ENCODE results near the gene COPA. TPM values are rescaled to one million over a fixed set of nuclear protein-coding genes. Genes with fewer than 3 reads are reported as not detected.
A peak's percentile ranks its signal among the peaks of the same experiment; 100 is the strongest.

Gene COPA
- total and polyA plus RNA-seq, 9 donors = 109 to 154 (median 129) TPM

DNA sequence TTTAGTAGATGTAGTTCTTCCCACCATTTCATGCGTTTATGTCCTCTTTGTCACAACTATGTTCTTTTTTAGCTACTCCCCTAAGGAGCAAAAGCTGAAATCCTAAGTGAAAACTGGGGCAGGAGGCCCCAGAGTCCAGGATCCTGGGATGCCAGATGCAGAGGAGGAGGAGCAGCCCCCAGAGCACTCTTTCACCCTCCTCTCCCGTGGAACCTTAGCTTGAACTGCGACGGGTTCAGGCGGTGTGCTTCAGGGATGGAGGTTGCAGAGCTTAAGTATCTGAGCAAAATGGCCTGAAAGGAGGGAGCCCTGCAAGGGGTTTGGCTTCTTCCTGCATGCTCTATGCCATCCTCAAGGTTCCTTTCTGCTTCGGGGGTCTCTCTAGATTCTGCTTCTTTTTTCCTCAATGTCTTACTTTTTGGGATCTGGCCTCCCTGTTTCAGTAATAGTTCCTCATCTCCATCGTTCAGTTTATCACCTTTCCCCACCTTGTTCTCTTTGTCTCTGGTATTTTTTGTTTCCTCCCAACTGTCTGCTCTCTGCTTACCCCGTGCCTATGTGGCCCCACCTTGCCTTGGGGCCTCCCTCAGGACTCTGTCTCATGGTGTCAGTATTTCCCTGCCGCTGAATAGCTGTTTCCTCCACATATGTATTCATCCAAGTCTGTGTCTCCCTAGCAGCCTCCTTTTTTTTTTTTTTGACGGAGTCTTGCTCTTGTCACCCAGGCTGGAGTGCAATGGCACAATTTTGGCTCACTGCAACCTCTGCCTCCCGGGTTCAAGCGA lies 21.1 kb upstream of the COPA start:
- Histone ChIP-seq H3K9me3 (replicated peaks; ENCODE audit: control insufficient read depth, low read depth, low read length) (no peaks in the 10 kb centered on the region), H3K27me3 (ENCODE audit: control insufficient read depth, insufficient read depth, low read length) (peaks cover 4% of the 10 kb centered on the region), H3K27ac (ENCODE audit: low read length) (no peak overlapping the region), H3K36me3 (ENCODE audit: control insufficient read depth, insufficient read depth, low read length) (peaks cover 11% of the 10 kb centered on the region), H3K4me3 (ENCODE audit: low read length) (no peak overlapping the region), H3K4me1 (ENCODE audit: control insufficient read depth, insufficient read depth, low read length) (peaks cover 30% of the 10 kb centered on the region)
- DNase-seq = no peak
- WGBS (ENCODE audit: insufficient coverage) = 50% methylated on average over 3 of the region's 12 CpGs

DNA sequence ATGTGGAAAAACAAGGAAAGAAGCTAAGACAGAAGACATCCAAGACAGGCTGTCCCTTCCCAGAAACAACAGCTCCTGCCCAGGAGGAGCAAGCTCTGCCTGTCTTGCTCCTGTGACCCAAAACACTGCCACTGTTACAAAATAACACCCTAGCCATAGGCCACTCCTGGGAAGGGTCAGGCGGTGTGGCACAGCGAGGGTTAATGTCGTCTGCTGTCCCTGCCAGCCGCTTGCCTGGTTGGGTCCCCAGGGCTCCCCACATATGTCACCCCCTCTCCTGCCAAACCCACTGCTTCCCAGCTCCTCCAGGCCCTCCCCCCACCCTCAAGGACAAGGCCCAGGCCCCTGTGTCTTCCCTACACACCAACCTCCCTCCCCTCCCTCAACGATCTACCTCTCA lies 20.0 kb upstream of the COPA start:
- Histone ChIP-seq H3K27me3 (ENCODE audit: control insufficient read depth, insufficient read depth, low read length) (no peaks in the 10 kb centered on the region), H3K4me3 (ENCODE audit: low read length) (no peak overlapping the region), H3K36me3 (ENCODE audit: control insufficient read depth, insufficient read depth, low read length) (peaks cover 20% of the 10 kb centered on the region), H3K27ac (ENCODE audit: low read length) (no peak overlapping the region), H3K9me3 (replicated peaks; ENCODE audit: control insufficient read depth, low read depth, low read length) (no peaks in the 10 kb centered on the region), H3K4me1 (ENCODE audit: control insufficient read depth, insufficient read depth, low read length) (peaks cover 30% of the 10 kb centered on the region)
- no peak for DNase-seq
- 36% methylated on average over 4 of the region's 5 CpGs for WGBS (ENCODE audit: insufficient coverage)

DNA sequence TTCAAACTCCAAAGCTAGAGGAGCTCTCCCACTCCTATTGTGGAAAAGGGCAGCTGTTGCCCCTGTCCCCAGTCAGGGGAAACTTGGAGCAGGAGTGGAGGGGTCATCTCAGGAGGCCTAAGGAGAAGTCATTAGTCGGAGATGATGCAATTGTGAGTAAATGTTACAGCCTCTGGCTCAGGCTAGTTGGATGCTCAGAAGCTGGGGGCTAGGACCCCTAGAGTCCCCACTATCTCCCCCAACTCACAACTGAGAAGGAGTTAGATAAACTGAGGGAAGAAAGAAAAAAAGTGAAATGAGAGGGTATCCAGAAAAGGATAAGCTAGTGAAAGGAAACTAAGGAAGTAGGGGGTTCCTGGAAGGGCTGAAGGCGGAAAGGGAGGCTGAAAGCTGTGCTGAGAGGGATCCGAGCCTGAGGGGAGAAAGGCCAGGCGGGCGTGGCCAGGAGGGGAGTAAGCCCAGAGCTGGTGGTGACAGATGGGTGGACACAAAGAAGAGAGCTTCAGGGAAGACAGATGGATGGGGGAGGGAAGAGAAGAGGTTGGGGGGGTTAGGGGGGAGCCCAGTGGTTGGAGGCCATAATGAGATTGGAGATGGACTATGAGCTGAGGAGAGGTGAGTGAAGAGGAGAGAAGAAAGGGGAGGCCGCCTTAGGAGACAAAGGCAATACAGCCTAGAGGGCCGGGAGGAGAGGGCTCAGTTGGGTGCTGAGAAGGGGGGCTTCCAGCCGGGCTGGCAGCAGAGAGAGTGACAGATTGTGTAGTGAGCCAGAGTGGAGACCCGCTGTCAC lies 19.3 kb upstream of the COPA start:
- no peak for DNase-seq
- no peaks in the 10 kb centered on the region for H3K9me3 ChIP-seq (replicated peaks; ENCODE audit: control insufficient read depth, low read depth, low read length)
- H3K27ac ChIP-seq (ENCODE audit: low read length) = peak overlapping the region; percentile 1
- H3K4me1 ChIP-seq (ENCODE audit: control insufficient read depth, insufficient read depth, low read length) = peaks cover 30% of the 10 kb centered on the region
- peaks cover 26% of the 10 kb centered on the region for H3K36me3 ChIP-seq (ENCODE audit: control insufficient read depth, insufficient read depth, low read length)
- H3K27me3 ChIP-seq (ENCODE audit: control insufficient read depth, insufficient read depth, low read length) = no peaks in the 10 kb centered on the region
- 43% methylated on average over 8 of the region's 9 CpGs for WGBS (ENCODE audit: insufficient coverage)
- no peak overlapping the region for H3K4me3 ChIP-seq (ENCODE audit: low read length)

DNA sequence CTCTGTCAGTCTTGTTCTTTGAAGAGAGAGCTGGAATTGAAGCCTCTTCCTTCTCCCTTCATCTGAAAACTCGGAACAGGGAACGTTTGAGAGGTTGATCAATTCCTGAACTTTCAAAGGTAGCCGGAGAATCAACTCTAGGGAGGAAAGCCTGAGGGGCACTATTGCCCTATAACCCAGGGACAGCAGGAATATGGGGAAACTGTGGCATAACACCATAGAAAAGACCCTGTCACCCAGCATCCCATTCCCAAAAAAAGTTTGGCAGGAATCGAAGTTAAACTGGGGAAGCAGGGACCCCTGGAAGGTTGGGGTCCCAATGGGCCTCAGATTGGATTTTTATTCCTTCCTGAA lies 18.7 kb upstream of the COPA start:
- Histone ChIP-seq H3K4me1 (ENCODE audit: control insufficient read depth, insufficient read depth, low read length) (peaks cover 27% of the 10 kb centered on the region), H3K9me3 (replicated peaks; ENCODE audit: control insufficient read depth, low read depth, low read length) (no peaks in the 10 kb centered on the region), H3K27ac (ENCODE audit: low read length) (no peak overlapping the region), H3K4me3 (ENCODE audit: low read length) (no peak overlapping the region), H3K27me3 (ENCODE audit: control insufficient read depth, insufficient read depth, low read length) (no peaks in the 10 kb centered on the region), H3K36me3 (ENCODE audit: control insufficient read depth, insufficient read depth, low read length) (peaks cover 32% of the 10 kb centered on the region)
- WGBS (ENCODE audit: insufficient coverage) = no CpG with 5 or more reads among the region's 4 CpGs
- DNase-seq = no peak

DNA sequence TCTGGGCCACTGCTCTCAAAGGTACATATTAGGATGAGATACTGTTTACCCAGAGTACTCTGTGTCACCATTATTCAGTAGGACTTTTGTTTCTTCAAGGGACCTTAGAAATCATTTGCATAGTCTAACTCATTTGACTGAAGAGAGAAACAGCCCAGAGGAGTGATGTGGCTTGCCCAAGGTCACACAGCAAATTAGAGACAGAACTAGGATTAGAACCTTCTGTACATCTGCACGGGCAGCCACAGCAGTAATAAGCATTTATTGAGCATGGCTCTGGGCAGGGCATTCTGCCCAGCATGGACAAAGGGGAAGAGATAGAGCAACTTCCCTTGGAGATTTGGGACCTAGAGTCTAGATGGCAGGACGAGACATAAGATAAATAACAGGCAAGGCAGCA lies 18.1 kb upstream of the COPA start:
- Histone ChIP-seq H3K36me3 (ENCODE audit: control insufficient read depth, insufficient read depth, low read length) (peaks cover 38% of the 10 kb centered on the region), H3K27me3 (ENCODE audit: control insufficient read depth, insufficient read depth, low read length) (no peaks in the 10 kb centered on the region), H3K4me1 (ENCODE audit: control insufficient read depth, insufficient read depth, low read length) (peaks cover 22% of the 10 kb centered on the region), H3K4me3 (ENCODE audit: low read length) (no peak overlapping the region), H3K27ac (ENCODE audit: low read length) (no peak overlapping the region), H3K9me3 (replicated peaks; ENCODE audit: control insufficient read depth, low read depth, low read length) (no peaks in the 10 kb centered on the region)
- DNase-seq = no peak
- WGBS (ENCODE audit: insufficient coverage) = 59% methylated on average over 1 of the region's 2 CpGs

DNA sequence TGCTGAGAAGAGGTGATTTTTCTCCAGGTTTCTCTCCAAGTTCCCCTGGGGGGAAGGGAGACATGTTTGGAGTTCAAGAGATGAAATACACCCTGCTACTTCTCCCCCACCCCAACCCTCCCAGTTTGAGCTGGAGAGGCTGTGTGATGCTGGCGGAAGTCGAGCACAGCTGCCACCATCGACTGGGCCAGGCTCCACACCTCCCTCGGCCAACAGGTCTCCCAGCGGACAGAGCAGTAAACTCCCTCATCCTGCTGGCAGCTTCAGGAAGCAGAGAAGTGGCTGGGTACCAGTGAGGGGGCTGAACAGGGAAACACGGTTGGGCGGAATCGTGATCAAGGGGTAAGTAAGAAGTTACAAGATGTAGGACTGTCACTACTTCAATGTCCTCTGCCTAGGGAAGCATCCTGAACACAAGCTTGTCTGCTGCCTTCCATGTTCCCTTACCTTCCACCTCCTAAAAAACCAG lies 17.2 kb upstream of the COPA start:
- no peak overlapping the region for H3K4me3 ChIP-seq (ENCODE audit: low read length)
- H3K27me3 ChIP-seq (ENCODE audit: control insufficient read depth, insufficient read depth, low read length) = no peaks in the 10 kb centered on the region
- H3K4me1 ChIP-seq (ENCODE audit: control insufficient read depth, insufficient read depth, low read length) = peaks cover 19% of the 10 kb centered on the region
- WGBS (ENCODE audit: insufficient coverage) = no CpG with 5 or more reads among the region's 8 CpGs
- H3K9me3 ChIP-seq (replicated peaks; ENCODE audit: control insufficient read depth, low read depth, low read length) = no peaks in the 10 kb centered on the region
- H3K36me3 ChIP-seq (ENCODE audit: control insufficient read depth, insufficient read depth, low read length) = peaks cover 47% of the 10 kb centered on the region
- H3K27ac ChIP-seq (ENCODE audit: low read length) = no peak overlapping the region
- DNase-seq = no peak

DNA sequence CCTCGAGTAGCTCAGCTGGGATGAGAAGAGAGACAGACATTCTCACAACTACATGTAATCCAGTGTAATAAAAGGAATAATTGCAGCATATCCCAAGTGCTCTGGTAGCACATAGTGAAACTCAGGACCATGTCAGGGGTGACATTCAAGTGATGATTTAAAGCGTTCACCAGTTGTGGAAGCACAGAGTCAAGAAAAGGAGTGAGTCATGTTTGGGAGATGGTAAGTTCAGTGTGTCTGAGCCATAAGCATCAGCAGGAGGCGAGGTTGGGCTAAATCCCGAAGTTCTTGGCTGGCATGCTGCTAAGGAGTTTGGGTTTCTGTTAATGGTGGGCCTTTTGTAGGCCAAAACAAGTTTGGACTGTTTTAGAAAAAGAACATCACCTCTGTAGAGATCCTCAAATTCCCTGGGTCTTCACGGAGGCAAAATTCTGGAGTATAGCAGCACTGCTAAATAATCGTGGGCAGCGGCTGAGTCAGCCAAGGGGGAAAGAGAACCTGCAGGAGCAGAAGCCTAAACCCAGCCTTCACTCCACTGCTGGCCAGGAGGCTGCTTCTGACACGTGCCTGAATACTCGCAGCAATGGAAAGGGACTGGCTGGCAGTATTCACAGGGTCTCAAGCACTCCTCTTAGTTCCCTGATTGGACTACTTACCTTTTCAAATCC lies 16.6 kb upstream of the COPA start:
- H3K9me3 ChIP-seq (replicated peaks; ENCODE audit: control insufficient read depth, low read depth, low read length) = no peaks in the 10 kb centered on the region
- no peaks in the 10 kb centered on the region for H3K27me3 ChIP-seq (ENCODE audit: control insufficient read depth, insufficient read depth, low read length)
- H3K27ac ChIP-seq (ENCODE audit: low read length) = no peak overlapping the region
- no peak overlapping the region for H3K4me3 ChIP-seq (ENCODE audit: low read length)
- peaks cover 19% of the 10 kb centered on the region for H3K4me1 ChIP-seq (ENCODE audit: control insufficient read depth, insufficient read depth, low read length)
- no peak for DNase-seq
- peaks cover 53% of the 10 kb centered on the region for H3K36me3 ChIP-seq (ENCODE audit: control insufficient read depth, insufficient read depth, low read length)
- WGBS (ENCODE audit: insufficient coverage) = 78% methylated on average over 6 of the region's 9 CpGs

DNA sequence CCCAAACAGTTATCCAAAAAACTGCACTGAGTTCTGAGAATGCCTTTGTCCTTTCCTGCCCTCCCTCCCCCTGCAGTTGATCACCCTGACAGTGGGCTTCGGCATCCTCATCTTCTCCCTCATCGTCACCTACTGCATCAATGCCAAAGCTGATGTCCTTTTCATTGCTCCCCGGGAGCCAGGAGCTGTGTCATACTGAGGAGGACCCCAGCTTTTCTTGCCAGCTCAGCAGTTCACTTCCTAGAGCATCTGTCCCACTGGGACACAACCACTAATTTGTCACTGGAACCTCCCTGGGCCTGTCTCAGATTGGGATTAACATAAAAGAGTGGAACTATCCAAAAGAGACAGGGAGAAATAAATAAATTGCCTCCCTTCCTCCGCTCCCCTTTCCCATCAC lies 15.0 kb upstream of the COPA start:
- 85% methylated on average over 4 of the region's 4 CpGs for WGBS (ENCODE audit: insufficient coverage)
- H3K9me3 ChIP-seq (replicated peaks; ENCODE audit: control insufficient read depth, low read depth, low read length) = no peaks in the 10 kb centered on the region
- no peak overlapping the region for H3K4me3 ChIP-seq (ENCODE audit: low read length)
- no peaks in the 10 kb centered on the region for H3K27me3 ChIP-seq (ENCODE audit: control insufficient read depth, insufficient read depth, low read length)
- H3K4me1 ChIP-seq (ENCODE audit: control insufficient read depth, insufficient read depth, low read length) = peaks cover 23% of the 10 kb centered on the region
- peaks cover 69% of the 10 kb centered on the region for H3K36me3 ChIP-seq (ENCODE audit: control insufficient read depth, insufficient read depth, low read length)
- DNase-seq = no peak
- H3K27ac ChIP-seq (ENCODE audit: low read length) = no peak overlapping the region

DNA sequence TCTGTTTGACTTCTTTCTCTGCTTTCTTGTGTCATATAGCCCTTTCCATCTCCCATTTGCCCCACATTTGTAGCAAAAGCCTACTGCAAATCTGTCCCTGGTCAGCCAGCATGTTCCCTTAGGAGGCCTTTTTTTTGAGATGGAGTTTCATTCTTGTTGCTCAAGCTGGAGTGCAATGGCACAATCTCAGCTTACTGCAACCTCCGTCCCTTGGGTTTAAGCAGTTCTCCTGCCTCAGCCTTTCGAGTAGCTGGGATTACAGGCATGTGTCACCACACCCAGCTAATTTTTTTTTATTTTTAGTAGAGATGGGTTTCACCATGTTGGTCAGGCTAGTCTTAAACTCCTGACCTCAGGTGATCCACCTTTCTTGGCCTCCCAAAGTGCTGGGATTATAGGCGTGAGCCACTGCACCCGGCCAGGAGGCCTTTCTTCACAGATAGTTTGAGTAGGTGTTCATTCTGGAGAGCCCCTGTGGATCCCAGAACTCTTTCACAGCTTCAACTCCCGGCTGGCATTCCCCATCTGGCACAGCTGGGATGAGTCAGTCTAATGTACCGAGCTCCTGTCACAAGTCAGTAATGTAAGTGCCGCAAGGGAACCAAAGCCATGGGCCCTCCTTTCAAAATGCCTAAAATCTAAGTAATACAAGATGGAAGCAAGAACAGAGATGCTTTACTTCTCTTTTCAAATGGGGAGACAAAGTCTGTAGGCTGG lies 14.4 kb upstream of the COPA start:
- 83% methylated on average over 2 of the region's 7 CpGs for WGBS (ENCODE audit: insufficient coverage)
- DNase-seq = no peak
- Histone ChIP-seq H3K36me3 (ENCODE audit: control insufficient read depth, insufficient read depth, low read length) (peaks cover 75% of the 10 kb centered on the region), H3K9me3 (replicated peaks; ENCODE audit: control insufficient read depth, low read depth, low read length) (no peaks in the 10 kb centered on the region), H3K27ac (ENCODE audit: low read length) (no peak overlapping the region), H3K4me3 (ENCODE audit: low read length) (no peak overlapping the region), H3K27me3 (ENCODE audit: control insufficient read depth, insufficient read depth, low read length) (no peaks in the 10 kb centered on the region), H3K4me1 (ENCODE audit: control insufficient read depth, insufficient read depth, low read length) (peaks cover 23% of the 10 kb centered on the region)

Data from muscle of leg (tissue), 11 donors.